Limb (tissue), 2 donors: ENCODE results near the gene SH3BGRL3.

ENCODE experiments used
- DNase-seq, 2 donors: peaks; one replicate each; pipeline ENCODE4 v3.0.0-alpha.2; 2016; ENCODE audit errors: extremely low spot score in 2 of 2

SH3BGRL3 gene

DNA sequence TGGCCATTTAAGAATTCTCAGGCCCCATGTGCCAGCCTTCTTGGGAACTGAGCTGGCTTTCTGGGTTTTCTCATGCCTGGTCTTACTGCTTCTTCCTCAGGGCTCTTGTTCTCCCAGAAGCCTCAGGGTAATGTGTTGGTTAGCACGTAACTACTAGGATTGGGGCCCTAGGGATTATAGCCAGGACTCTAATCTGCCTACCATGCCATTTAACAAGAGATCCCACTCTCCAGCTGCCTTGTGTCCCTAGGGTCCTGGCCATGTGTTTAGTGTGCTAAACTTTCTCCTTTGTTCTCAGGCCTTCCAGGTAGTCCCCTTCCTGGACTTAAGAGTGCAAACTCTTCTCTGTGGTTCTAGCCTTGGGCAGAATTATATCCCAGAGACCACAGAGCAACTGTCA, 2.2 kb upstream of the SH3BGRL3 start:
- DNase-seq, result no peak

DNA sequence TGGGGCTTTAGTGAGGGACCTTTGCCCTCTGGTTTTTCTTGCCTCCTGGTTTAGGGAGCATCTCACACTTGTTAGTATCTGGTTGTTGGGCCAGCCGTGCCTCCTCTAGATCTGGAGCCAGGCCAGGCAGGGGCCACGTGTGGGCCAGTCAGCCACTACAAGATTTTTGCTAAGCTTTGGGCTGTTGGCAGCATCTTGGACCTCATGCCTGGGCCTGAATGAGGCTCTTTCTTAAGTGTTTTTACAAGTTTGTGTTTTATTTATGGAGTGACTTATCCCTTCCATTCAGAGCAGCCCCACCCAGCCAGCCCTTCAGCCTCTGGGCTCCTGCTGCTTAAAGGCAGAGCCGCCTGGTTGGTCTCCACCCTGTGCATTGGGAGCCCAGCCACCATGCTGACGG, 1.6 kb upstream of the SH3BGRL3 start:
- DNase-seq, result no peak

GRCh38 chr1:26278724-26279455, 996 bp upstream of the SH3BGRL3 start:
- no peak for DNase-seq

GRCh38 chr1:26280333-26281042, 602 bp downstream of the SH3BGRL3 start:
- DNase-seq, result no peak

- no peak for DNase-seq
These were observed 1.4 kb downstream of the SH3BGRL3 start for GRCh38 chr1:26281091-26281958.

GRCh38 chr1:26281971-26282370, 2.1 kb downstream of the SH3BGRL3 start:
- peak; percentile 27 to 73 for DNase-seq

DNA sequence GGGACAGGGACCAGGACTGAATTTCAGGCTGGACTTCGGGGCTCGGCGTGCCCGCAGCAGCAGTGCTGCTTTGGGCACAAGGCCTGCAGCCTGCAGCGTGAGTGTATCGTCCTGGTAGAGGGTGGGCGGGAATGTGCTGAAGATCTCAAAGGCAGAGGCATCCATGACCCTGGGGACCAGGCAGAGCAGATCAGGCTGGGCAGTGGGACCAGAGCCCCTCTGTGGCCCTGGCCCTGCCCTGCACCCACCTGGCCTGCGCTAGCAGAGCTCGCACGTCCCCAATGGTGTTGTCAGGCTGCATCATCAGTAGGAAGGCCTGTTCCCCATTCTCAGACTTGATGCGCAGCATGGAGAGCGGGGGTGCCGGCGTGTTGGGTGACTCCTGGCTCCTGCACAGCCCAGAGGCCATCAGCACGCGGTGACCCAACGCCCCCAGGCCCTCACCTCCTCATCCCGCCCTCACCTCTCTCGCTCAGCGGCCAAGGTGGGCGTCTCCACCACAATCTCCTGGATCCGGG, 2.6 kb downstream of the SH3BGRL3 start:
- no peak for DNase-seq

DNA sequence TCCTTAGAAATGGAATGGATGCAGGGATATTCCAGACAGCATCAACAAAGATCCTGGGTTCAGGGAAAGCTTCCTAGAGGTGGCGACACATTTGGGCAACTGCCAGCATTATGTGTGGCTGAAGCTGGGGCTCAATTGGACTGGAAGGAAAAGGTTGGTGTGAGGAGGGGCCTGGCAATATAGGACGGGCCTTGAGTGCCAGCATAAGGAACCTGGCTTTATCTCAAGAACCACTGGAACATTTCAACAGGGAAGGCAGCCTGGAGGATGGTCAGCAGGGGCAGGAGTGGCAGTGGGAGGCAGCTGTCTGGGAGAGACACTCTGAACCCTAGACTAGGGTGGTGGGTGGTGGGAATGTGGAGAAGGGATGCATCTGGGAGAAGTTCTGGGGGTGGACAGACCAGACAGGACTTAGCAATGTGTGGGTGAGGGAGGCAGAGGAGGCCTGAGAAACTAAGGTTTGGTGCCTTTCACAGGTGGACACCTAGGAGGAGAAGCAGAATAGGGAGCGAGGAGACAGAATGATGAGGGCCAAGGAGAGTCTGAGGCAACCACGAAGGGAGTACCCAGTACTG, 3.5 kb downstream of the SH3BGRL3 start:
- no peak for DNase-seq

DNA sequence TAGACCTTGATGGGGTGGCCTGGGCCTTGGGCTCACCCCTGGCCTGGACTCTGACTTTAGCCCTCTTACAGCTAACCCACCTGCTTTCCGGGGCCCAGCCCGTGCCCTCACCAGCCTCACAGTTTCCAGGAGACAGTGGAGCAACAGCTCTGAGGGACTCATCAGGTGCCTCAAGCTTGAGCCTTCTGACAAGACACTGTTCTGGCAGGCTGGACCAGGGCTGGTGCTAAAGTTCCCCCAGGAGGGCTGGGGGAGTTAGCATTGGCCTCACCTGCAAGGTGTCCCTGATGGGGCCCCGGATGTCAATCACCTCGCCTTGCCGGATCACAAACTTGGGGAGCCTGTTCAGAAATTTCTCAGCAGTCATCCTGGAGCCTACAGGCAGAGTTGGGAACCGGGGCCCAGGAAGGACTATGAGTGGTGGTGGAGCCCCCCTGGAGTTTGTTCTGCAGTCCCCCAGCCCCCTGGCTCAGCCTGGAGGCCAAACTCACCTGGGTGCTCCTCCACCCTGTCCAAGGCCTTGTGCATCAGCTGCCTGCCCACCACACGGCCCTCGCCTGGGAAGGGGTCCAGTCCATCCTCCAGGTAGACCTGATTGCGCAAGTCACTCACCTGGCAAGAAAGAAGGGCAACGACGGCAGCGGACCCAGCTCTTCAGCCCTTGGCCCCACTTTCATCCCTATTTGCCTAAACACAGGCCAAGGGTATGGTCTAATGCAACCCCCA, 4.1 kb downstream of the SH3BGRL3 start:
- no peak for DNase-seq

DNA sequence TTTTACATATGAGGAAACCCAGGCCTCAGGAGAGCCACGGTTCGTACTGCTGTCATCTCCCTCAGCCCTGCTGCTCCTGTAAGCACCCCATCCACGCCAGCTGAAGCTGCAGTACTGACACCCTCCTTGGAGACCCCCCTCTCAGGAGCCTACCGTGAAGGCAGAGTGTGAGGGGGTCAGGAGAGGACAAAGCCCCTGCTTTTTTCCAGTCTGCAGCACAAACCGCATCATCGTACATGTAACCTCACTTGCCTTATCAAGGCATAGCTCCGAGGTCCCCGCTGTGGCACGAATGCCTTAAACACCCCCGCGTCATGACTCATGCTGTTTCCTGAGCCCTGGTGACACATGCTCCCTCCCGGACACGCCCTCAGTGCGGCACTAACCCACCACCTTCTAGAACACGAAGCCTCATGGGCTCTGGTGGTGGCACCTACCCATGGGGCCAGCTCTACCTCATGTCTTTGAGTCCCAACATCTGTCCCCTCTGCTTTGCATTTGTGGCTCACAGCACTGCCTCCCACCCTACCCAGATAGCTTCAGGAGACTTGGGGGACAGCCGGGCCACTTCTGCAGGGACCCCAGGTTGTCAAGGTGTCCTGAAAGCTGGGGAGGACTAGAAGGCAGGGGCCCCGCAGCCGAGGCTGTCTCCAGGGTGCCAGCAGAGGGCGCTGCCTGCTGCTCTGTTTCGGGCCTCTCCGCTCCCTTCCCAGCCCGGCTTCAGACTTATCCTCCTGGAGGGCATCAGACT, 4.9 kb downstream of the SH3BGRL3 start:
- DNase-seq, result no peak

GRCh38 chr1:26285366-26286063, 5.6 kb downstream of the SH3BGRL3 start:
- DNase-seq, result no peak

DNA sequence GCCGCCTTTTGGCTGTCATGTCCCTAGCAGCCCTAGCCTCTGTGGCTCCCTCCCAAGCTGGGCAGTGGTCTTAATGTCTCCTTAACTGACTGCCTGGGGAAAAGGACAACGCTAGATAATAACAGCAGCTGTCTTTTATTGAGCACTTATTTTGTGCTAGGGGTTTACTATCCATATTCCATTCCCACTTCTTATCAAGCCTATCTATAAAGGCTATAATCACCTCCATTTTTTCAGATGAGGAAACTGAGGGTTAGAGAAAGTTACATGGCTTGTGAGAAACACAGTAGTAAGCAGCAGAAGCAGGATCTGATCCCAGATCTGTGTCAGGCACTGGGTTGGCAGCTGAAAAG, 6.2 kb downstream of the SH3BGRL3 start:
- no peak for DNase-seq

- no peak for DNase-seq
These were observed 7.3 kb downstream of the SH3BGRL3 start for GRCh38 chr1:26287033-26287711.

GRCh38 chr1:26287811-26288210, 7.9 kb downstream of the SH3BGRL3 start:
- no peak for DNase-seq

DNA sequence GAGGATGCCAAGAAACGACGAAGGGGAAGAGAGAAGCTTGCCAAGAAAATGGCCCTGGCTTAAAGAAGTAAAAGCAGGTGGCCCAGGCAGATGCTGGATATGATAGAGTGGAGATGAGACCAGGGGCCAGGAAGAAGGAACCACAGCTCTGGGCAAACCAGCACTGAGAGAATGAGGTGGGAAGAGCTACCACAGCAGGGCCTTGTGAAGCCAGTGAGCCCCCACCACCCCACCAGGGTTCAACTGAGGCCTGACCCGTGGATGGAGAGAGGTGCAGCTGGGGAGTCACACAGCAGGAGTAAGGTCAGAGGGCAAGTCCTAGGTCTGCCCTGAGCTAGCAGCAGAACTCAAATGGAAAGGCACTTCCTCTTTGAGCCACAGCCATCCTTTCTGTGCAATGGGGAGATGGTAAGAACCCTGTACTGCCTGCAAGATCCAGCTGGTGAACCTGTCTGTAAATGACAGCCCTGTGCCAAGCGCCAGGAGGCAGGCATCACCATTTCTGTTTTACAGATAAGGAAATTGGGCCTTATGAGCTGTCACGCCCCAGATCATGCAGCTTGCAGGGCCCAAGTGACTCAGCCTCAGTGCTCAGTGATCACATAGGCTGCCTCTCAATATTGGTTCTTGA, 8.5 kb downstream of the SH3BGRL3 start:
- no peak for DNase-seq

DNA sequence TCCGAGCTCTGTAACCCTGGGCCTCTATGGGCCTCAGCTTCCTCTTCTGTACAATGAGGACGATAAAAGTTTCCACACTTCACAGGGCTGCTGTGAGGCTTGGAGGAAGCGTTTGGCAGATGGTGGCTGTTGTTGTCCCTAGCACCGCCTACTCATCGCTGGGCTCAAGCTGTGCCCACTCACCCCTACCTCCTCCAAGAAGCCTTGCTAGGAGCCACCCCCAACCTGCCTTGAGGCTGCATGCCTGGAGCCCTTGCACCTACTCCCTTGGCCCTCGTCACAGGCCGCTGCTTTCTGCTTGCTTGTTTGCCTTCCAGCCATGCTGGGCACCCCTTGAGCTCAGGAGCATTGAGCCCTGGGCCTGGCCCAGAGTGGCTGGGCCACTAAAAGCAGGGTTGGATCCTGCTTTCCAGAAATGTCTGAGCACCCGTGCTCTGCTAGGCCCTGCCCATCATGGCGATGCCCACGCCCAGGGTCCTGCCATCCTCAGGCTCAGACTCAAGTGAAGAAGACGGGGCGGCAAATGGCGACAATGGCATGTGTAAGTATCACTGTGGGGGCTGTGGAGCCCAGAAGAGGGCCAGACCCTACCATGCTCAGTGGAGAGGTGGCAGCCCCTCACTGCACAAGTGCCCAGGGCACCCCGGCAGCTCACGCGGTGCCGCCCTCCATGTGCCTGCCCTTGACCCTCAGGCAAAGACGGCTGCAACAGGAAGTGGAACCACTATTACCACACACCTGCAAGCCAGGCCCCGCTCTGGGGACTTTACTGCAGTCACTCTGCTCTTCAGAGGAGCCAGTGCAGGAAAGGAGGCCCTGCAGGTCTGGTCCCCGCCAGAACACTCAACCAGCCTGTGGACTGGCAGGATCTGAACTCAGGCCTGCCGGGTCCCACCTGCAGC, 9.5 kb downstream of the SH3BGRL3 start:
- no peak for DNase-seq

- DNase-seq, result no peak
These were observed 10.4 kb downstream of the SH3BGRL3 start for GRCh38 chr1:26290122-26290881.
